K562 treated with DMSO at 1 percent for 24 hours (cell line): Measurements from ENCODE around the gene OR2T10. TPM values are rescaled to one million over a fixed set of nuclear protein-coding genes. Genes with fewer than 3 reads are reported as not detected.

Source experiments
- total RNA-seq: library from RNA; unstranded; fragments of 300-600 nt; gene quantifications from 2 replicates; pipeline ENCODE4 v1.2.3, GENCODE V29; 2022; ENCODE audit warnings: low read depth; ENCODE audit not compliant: insufficient read depth

The OR2T10 gene
- not detected in 2 replicates for total RNA-seq

GRCh38 chr1:248597589-248597988 is at the start of gene OR2T10:
OR2T10 (minus strand) TSS chr1:248597700; CDS start chr1:248593768, 3,932 bp downstream.

GRCh38 chr1:248645178-248645577 is 47.7 kb upstream of the OR2T10 start, which contains the start of gene OR2T35:
OR2T35 (minus strand) TSS chr1:248645278; CDS start chr1:248639258, 6,020 bp downstream.

GRCh38 chr1:248634991-248635390 is 37.5 kb upstream of the OR2T10 start, which contains the start of gene OR2T11:
OR2T11 (minus strand) TSS chr1:248635091; CDS start chr1:248627128, 7,963 bp downstream.

GRCh38 chr1:248574657-248575056 is 22.8 kb downstream of the OR2T10 start, which contains the start of gene OR2T34:
OR2T34 (minus strand) TSS chr1:248574757; CDS start chr1:248574757, 0 bp downstream.

GRCh38 chr1:248562672-248563071 is 34.8 kb downstream of the OR2T10 start, which contains the start of gene OR2T29:
OR2T29 (minus strand) TSS chr1:248562772; CDS start chr1:248559491, 3,281 bp downstream.

Other genes starting within 250 kb of the OR2T10 start
- gene OR14C36, start 248.9 kb downstream of the OR2T10 start, total RNA-seq, result not detected in 2 replicates
- gene OR2T4, start 236.0 kb downstream of the OR2T10 start, total RNA-seq, result not detected in 2 replicates
- gene OR2T6, start 222.0 kb downstream of the OR2T10 start, total RNA-seq, result not detected in 2 replicates
- not detected in 2 replicates for gene OR2T1, start 194.7 kb downstream of the OR2T10 start, total RNA-seq
- not detected in 2 replicates for gene OR2T2, start 152.1 kb downstream of the OR2T10 start, total RNA-seq
- not detected in 2 replicates for gene OR2T3, start 124.3 kb downstream of the OR2T10 start, total RNA-seq
- gene OR2T5, start 109.1 kb downstream of the OR2T10 start, total RNA-seq, result not detected in 2 replicates
- not detected in 2 replicates for gene OR2G6, start 89.6 kb downstream of the OR2T10 start, total RNA-seq
- gene OR2T29, start 34.9 kb downstream of the OR2T10 start, total RNA-seq, result not detected in 2 replicates
- gene OR2T34, start 22.9 kb downstream of the OR2T10 start, total RNA-seq, result not detected in 2 replicates
- gene OR2T11, start 37.4 kb upstream of the OR2T10 start, total RNA-seq, result not detected in 2 replicates
- not detected in 2 replicates for gene OR2T35, start 47.6 kb upstream of the OR2T10 start, total RNA-seq
- gene OR2T27, start 57.8 kb upstream of the OR2T10 start, total RNA-seq, result not detected in 2 replicates
- not detected in 2 replicates for gene OR14I1, start 105.1 kb upstream of the OR2T10 start, total RNA-seq
- 1.0 and 2.2 TPM in 2 replicates for gene LYPD8, start 158.1 kb upstream of the OR2T10 start, total RNA-seq
- gene SH3BP5L, start 228.2 kb upstream of the OR2T10 start, total RNA-seq, result 33.0 and 33.2 TPM in 2 replicates
- 91.2 and 100 TPM in 2 replicates for gene ZNF672, start 240.5 kb upstream of the OR2T10 start, total RNA-seq